DOHH2 (cell line): ENCODE measurements around the gene SYCN.

Experiments
- H3F3A ChIP-seq: fragments of 200-600 bp; sonication (generic), shearing (Covaris generic); 2 replicates; pipeline ENCODE4 v1.6.0; 2016; ENCODE audit warnings: antibody characterized with exemption, mild to moderate bottlenecking; ENCODE audit not compliant: control insufficient read depth, insufficient read depth
- H3K27ac ChIP-seq: fragments of 200-600 bp; sonication (generic); 2 replicates; pipeline ENCODE4 v1.5.1; 2014; ENCODE audit warnings: low read depth, mild to moderate bottlenecking, low read length, moderate library complexity
- H3K27me3 ChIP-seq: fragments of 200-600 bp; sonication (generic); 2 replicates; pipeline ENCODE4 v1.6.1; 2014; ENCODE audit warnings: mild to moderate bottlenecking, low read length, mixed read lengths; ENCODE audit not compliant: control insufficient read depth
- H3K36me3 ChIP-seq: fragments of 200-600 bp; sonication (generic); 2 replicates; pipeline ENCODE4 v1.6.1; 2014; ENCODE audit warnings: mild to moderate bottlenecking, low read length, moderate library complexity, mixed read lengths; ENCODE audit not compliant: control insufficient read depth
- H3K4me1 ChIP-seq: fragments of 200-600 bp; sonication (generic); 2 replicates; pipeline ENCODE4 v1.6.1; 2014; ENCODE audit warnings: mild to moderate bottlenecking, low read length, mixed read lengths; ENCODE audit not compliant: control insufficient read depth
- H3K4me2 ChIP-seq: fragments of 200-600 bp; sonication (generic); 2 replicates; pipeline ENCODE4 v1.6.0; 2014; ENCODE audit warnings: mild to moderate bottlenecking, low read length, moderate library complexity
- H3K4me3 ChIP-seq: fragments of 200-600 bp; sonication (generic); 2 replicates; pipeline ENCODE4 v1.5.1; 2014; ENCODE audit warnings: mild to moderate bottlenecking, low read length, mixed read lengths
- H3K79me2 ChIP-seq: fragments of 200-600 bp; sonication (generic); 2 replicates; pipeline ENCODE4 v1.6.1; 2014; ENCODE audit warnings: mild to moderate bottlenecking, low read length, mixed read lengths; ENCODE audit not compliant: control insufficient read depth
- H3K9me2 ChIP-seq: fragments of 200-600 bp; sonication (generic); replicated peaks from 2 replicates; pipeline ENCODE4 v1.6.1; 2014; ENCODE audit warnings: mild to moderate bottlenecking, low read length, mixed read lengths; ENCODE audit not compliant: control insufficient read depth
- H3K9me3 ChIP-seq: fragments of 200-600 bp; sonication (generic); 2 replicates; pipeline ENCODE4 v1.6.1; 2014; ENCODE audit warnings: antibody characterized with exemption, low read length, mixed read lengths; ENCODE audit not compliant: control insufficient read depth, insufficient read depth
- H4K20me1 ChIP-seq: fragments of 200-600 bp; sonication (generic); 2 replicates; pipeline ENCODE4 v1.6.0; 2014; ENCODE audit warnings: low read depth, mild to moderate bottlenecking, antibody characterized with exemption, low read length, moderate library complexity; ENCODE audit not compliant: control insufficient read depth, insufficient read depth
- CTCF ChIP-seq: fragments of 200-600 bp; sonication (generic); IDR thresholded peaks from one replicate; pipeline ENCODE4 v1.5.1; 2014; ENCODE audit warnings: antibody characterized with exemption, mild to moderate bottlenecking, low read depth, low read length; ENCODE audit not compliant: poor library complexity, severe bottlenecking
- EZH2phosphoT487 ChIP-seq: fragments of 200-600 bp; sonication (generic); IDR thresholded peaks from 2 replicates; pipeline ENCODE4 v1.6.1; 2017; ENCODE audit warnings: borderline replicate concordance, mild to moderate bottlenecking, antibody characterized with exemption, low read length, moderate library complexity, mixed read lengths

SYCN gene

GRCh38 chr19:39175564-39175963, 28.5 kb downstream of the SYCN start:
- Histone ChIP-seq H3K4me2 (no peak overlapping the region), H3K36me3 (no peaks in the 10 kb centered on the region)
- no peak for TF ChIP-seq EZH2phosphoT487
- TF ChIP-seq CTCF, result no peak

GRCh38 chr19:39174558-39175544, 29.2 kb downstream of the SYCN start:
- Histone ChIP-seq H3K4me3 (no peak overlapping the region), H3K27me3 (no peaks in the 10 kb centered on the region), H3K27ac (no peak overlapping the region), H3K4me2 (no peak overlapping the region), H3K79me2 (no peaks in the 10 kb centered on the region), H3K36me3 (no peaks in the 10 kb centered on the region), H3K4me1 (no peaks in the 10 kb centered on the region), H3K9me2 (no peaks in the 10 kb centered on the region), H3F3A (no peaks in the 10 kb centered on the region), H4K20me1 (no peaks in the 10 kb centered on the region), H3K9me3 (no peaks in the 10 kb centered on the region)
- TF ChIP-seq CTCF (no peak), EZH2phosphoT487 (no peak)

More at GRCh38 chr19:39175564-39175963, 28.5 kb downstream of the SYCN start:
- Histone ChIP-seq H4K20me1 (no peaks in the 10 kb centered on the region), H3K79me2 (no peaks in the 10 kb centered on the region), H3K4me3 (no peak overlapping the region), H3K9me2 (no peaks in the 10 kb centered on the region), H3K27ac (no peak overlapping the region), H3K4me1 (no peaks in the 10 kb centered on the region), H3K27me3 (no peaks in the 10 kb centered on the region), H3F3A (no peaks in the 10 kb centered on the region), H3K9me3 (no peaks in the 10 kb centered on the region)

- Histone ChIP-seq H3K27ac (no peak overlapping the region), H3K4me1 (no peaks in the 10 kb centered on the region), H3K9me3 (no peaks in the 10 kb centered on the region), H3K4me3 (no peak overlapping the region), H3K36me3 (no peaks in the 10 kb centered on the region), H3F3A (no peaks in the 10 kb centered on the region), H3K27me3 (no peaks in the 10 kb centered on the region), H3K9me2 (no peaks in the 10 kb centered on the region), H4K20me1 (no peaks in the 10 kb centered on the region), H3K4me2 (no peak overlapping the region), H3K79me2 (no peaks in the 10 kb centered on the region)
- TF ChIP-seq EZH2phosphoT487 (no peak), CTCF (no peak)
Observed at GRCh38 chr19:39174142-39174541, 29.9 kb downstream of the SYCN start.
